AG04450 (cell line): Measurements from ENCODE around the gene CXorf38. TPM values are rescaled to one million over a fixed set of nuclear protein-coding genes. Genes with fewer than 3 reads are reported as not detected.
"Not testable (repeated sequence)": the region's sequence is repeated elsewhere in the genome, so short reads cannot be mapped to it uniquely, and the experiment has no call there.

ENCODE experiments used
- CTCF ChIA-PET: fragments of 300-600, 350-600 bp; formaldehyde crosslinking; extraction: SDS; loops from one replicate; lab custom pipeline; 2022; ENCODE audit warnings: antibody characterized with exemption, inconsistent platforms; lab: Charles Lee
- POLR2A ChIA-PET: fragments of 350-600 bp; formaldehyde crosslinking; extraction: SDS; loops from one replicate; lab custom pipeline; 2021; ENCODE audit warnings: antibody characterized with exemption, inconsistent platforms; lab: Yijun Ruan, JAX
- DNase-seq: peaks from one replicate; pipeline ENCODE4 v3.0.0-alpha.2; 2011; ENCODE audit warnings: low read depth, low spot score
- H3K27ac ChIP-seq: one replicate; pipeline ENCODE4 v1.5.1; 2012; ENCODE audit warnings: low read depth, low read length, control low read depth
- H3K27me3 ChIP-seq: one replicate; pipeline ENCODE4 v1.6.0; 2012; ENCODE audit warnings: low read length; ENCODE audit not compliant: control insufficient read depth, insufficient read depth
- H3K4me3 ChIP-seq: 2 replicates; pipeline ENCODE4 v1.5.1; 2011; ENCODE audit warnings: mild to moderate bottlenecking, low read depth, low read length, control low read depth
- H3K9me3 ChIP-seq: 2 replicates; pipeline ENCODE4 v1.5.1; 2012; ENCODE audit warnings: low read length; ENCODE audit not compliant: control insufficient read depth, insufficient read depth
- CTCF ChIP-seq: IDR thresholded peaks from 2 replicates; pipeline ENCODE4 v1.5.1; 2011; ENCODE audit warnings: low read depth, low read length, control low read depth, inconsistent platforms
- polyA plus RNA-seq: library from polyadenylated mRNA; depleted of rRNA; stranded (reverse); fragments of >200 nt; gene quantifications from 2 replicates; pipeline ENCODE4 v1.2.3, GENCODE V29; 2011

CXorf38 gene
- polyA plus RNA-seq, 1 experiment, result 10.1 TPM

GRCh38 chrX:40607381-40607780 lies 40.0 kb downstream of the CXorf38 start:
- CTCF ChIA-PET, result no interaction called here
- no peak overlapping the region for H3K4me3 ChIP-seq
- no peaks in the 10 kb centered on the region for H3K9me3 ChIP-seq
- no peak for DNase-seq
- no peak overlapping the region for H3K27ac ChIP-seq
- H3K27me3 ChIP-seq, result no peaks in the 10 kb centered on the region
- POLR2A ChIA-PET, result no interaction called here
- no peak for TF ChIP-seq CTCF

GRCh38 chrX:40603446-40603845 lies 43.9 kb downstream of the CXorf38 start:
- ChIA-PET POLR2A (no interaction called here), CTCF (interaction anchor here (0.7 kb wide), 1 partner anchor 48 kb away, joined by 3 read pairs; no protein-coding TSS in a partner anchor)
- no peak for TF ChIP-seq CTCF
- no peak overlapping the region for H3K27ac ChIP-seq
- DNase-seq, result no peak
- H3K27me3 ChIP-seq, result no peaks in the 10 kb centered on the region
- no peak overlapping the region for H3K4me3 ChIP-seq
- H3K9me3 ChIP-seq, result no peaks in the 10 kb centered on the region

GRCh38 chrX:40589616-40590321 lies 57.6 kb downstream of the CXorf38 start:
- H3K27ac ChIP-seq, H3K9me3 ChIP-seq, H3K27me3 ChIP-seq, CTCF ChIA-PET, DNase-seq, POLR2A ChIA-PET, H3K4me3 ChIP-seq: not testable (repeated sequence)

GRCh38 chrX:40587623-40588022 lies 59.7 kb downstream of the CXorf38 start:
- CTCF ChIA-PET, H3K9me3 ChIP-seq, DNase-seq, H3K4me3 ChIP-seq, H3K27me3 ChIP-seq, H3K27ac ChIP-seq: not testable (repeated sequence)
- POLR2A ChIA-PET, result interaction anchor here (0.7 kb wide), 1 partner anchor 26 kb away, joined by 3 read pairs; no protein-coding TSS in a partner anchor

GRCh38 chrX:40582811-40583210 lies 64.5 kb downstream of the CXorf38 start:
- no peaks in the 10 kb centered on the region for H3K9me3 ChIP-seq
- H3K4me3 ChIP-seq, result no peak overlapping the region
- TF ChIP-seq CTCF, result no peak
- H3K27ac ChIP-seq, result no peak overlapping the region
- CTCF ChIA-PET, result no interaction called here
- POLR2A ChIA-PET, result no interaction called here
- DNase-seq, result no peak
- no peaks in the 10 kb centered on the region for H3K27me3 ChIP-seq

GRCh38 chrX:40582178-40582577 lies 65.2 kb downstream of the CXorf38 start:
- DNase-seq, H3K9me3 ChIP-seq, POLR2A ChIA-PET, H3K27ac ChIP-seq, H3K27me3 ChIP-seq: not testable (repeated sequence)
- CTCF ChIA-PET, result interaction anchor here (1.4 kb wide), 1 partner anchor 38 kb away, joined by 3 read pairs; no protein-coding TSS in a partner anchor
- H3K4me3 ChIP-seq, result peak overlapping the region; percentile 84; the same call in 1 of the 2 replicates
